Astrocyte (in vitro differentiated cells and primary cell): ENCODE results near the gene IMPDH1. TPM values are rescaled to one million over a fixed set of nuclear protein-coding genes. Genes with fewer than 3 reads are reported as not detected.

Source experiments
- DNase-seq: peaks from one replicate; pipeline ENCODE4 v3.0.0-alpha.2; 2010; ENCODE audit warnings: low read depth
- FAIRE-seq: peaks from 2 replicates; lab custom pipeline; 2011; peaks lifted over from hg19 to GRCh38; lab: Jason Lieb, UNC
- H2AFZ ChIP-seq: 2 replicates; pipeline ENCODE4 v1.6.0; 2012; ENCODE audit warnings: low read depth, low read length, inconsistent platforms
- H3K27ac ChIP-seq: 2 replicates; pipeline ENCODE4 v1.5.1; 2011; ENCODE audit warnings: low read depth, low read length, inconsistent platforms
- H3K27me3 ChIP-seq: 2 replicates; pipeline ENCODE4 v1.6.0; 2011; ENCODE audit warnings: low read length, inconsistent platforms; ENCODE audit not compliant: insufficient read depth
- H3K36me3 ChIP-seq: 2 replicates; pipeline ENCODE4 v1.5.1; 2011; ENCODE audit warnings: low read length, inconsistent platforms; ENCODE audit not compliant: insufficient read depth
- H3K4me1 ChIP-seq: 2 replicates; pipeline ENCODE4 v1.5.1; 2011; ENCODE audit warnings: low read length, inconsistent platforms; ENCODE audit not compliant: insufficient read depth
- H3K4me2 ChIP-seq: 2 replicates; pipeline ENCODE4 v1.6.0; 2012; ENCODE audit warnings: low read length, inconsistent platforms
- H3K4me3 ChIP-seq: 2 replicates; pipeline ENCODE4 v1.5.1; 2011; ENCODE audit warnings: low read depth, mild to moderate bottlenecking, low read length, inconsistent platforms; ENCODE audit not compliant: insufficient read depth
- H3K79me2 ChIP-seq: 2 replicates; pipeline ENCODE4 v1.6.0; 2012; ENCODE audit warnings: mild to moderate bottlenecking, low read length, inconsistent platforms; ENCODE audit not compliant: insufficient read depth
- H3K9ac ChIP-seq: 2 replicates; pipeline ENCODE4 v1.6.0; 2012; ENCODE audit warnings: mild to moderate bottlenecking, low read length, inconsistent platforms
- H3K9me3 ChIP-seq: 2 replicates; pipeline ENCODE4 v1.5.1; 2012; ENCODE audit warnings: low read depth, mild to moderate bottlenecking, low read length, inconsistent platforms; ENCODE audit not compliant: insufficient read depth
- H4K20me1 ChIP-seq: 2 replicates; pipeline ENCODE4 v1.6.0; 2012; ENCODE audit warnings: low read length, inconsistent platforms; ENCODE audit not compliant: insufficient read depth
- H3K27ac Mint-ChIP-seq: one replicate; pipeline ENCODE4 v1.8.0; 2021; ENCODE audit warnings: mild to moderate bottlenecking, mixed read lengths; ENCODE audit not compliant: unreplicated experiment
- H3K27me3 Mint-ChIP-seq: one replicate; pipeline ENCODE4 v1.8.0; 2021; ENCODE audit warnings: low read depth, mixed read lengths; ENCODE audit not compliant: unreplicated experiment
- H3K36me3 Mint-ChIP-seq: one replicate; pipeline ENCODE4 v1.8.0; 2021; ENCODE audit warnings: low read depth, mixed read lengths; ENCODE audit not compliant: unreplicated experiment
- H3K4me1 Mint-ChIP-seq: one replicate; pipeline ENCODE4 v1.8.0; 2021; ENCODE audit warnings: low read depth, mixed read lengths; ENCODE audit not compliant: unreplicated experiment
- H3K4me3 Mint-ChIP-seq: one replicate; pipeline ENCODE4 v1.8.0; 2021; ENCODE audit warnings: mild to moderate bottlenecking, moderate library complexity, mixed read lengths; ENCODE audit not compliant: unreplicated experiment
- H3K9me3 Mint-ChIP-seq: one replicate; pipeline ENCODE4 v1.8.0; 2021; ENCODE audit warnings: mild to moderate bottlenecking, mixed read lengths; ENCODE audit not compliant: unreplicated experiment
- CTCF ChIP-seq: IDR thresholded peaks from 2 replicates; pipeline ENCODE4 v1.5.1; 2011; ENCODE audit warnings: low read depth, mild to moderate bottlenecking, inconsistent platforms, low read length, moderate library complexity; ENCODE audit not compliant: insufficient read depth
- EZH2 ChIP-seq: IDR thresholded peaks from 2 replicates; pipeline ENCODE4 v1.6.1; 2012; ENCODE audit warnings: mild to moderate bottlenecking, low read length, inconsistent platforms; ENCODE audit not compliant: insufficient read depth
- total RNA-seq: library from RNA; stranded (reverse); gene quantifications from 2 replicates; pipeline ENCODE4 v1.2.1, GENCODE V29; 2021

IMPDH1 gene
- total RNA-seq, 1 donor from 2014 or later, result 43.9 TPM

GRCh38 chr7:128398016-128398840 is 11.6 kb downstream of the IMPDH1 start:
- Mint-ChIP-seq H3K4me3 (no peak overlapping the region), H3K4me1 (peaks cover 2% of the 10 kb centered on the region), H3K27ac (no peak overlapping the region), H3K36me3 (peaks cover 15% of the 10 kb centered on the region), H3K27me3 (peaks cover 15% of the 10 kb centered on the region), H3K9me3 (no peaks in the 10 kb centered on the region)
- H3K27ac ChIP-seq, result no peak overlapping the region
- H4K20me1 ChIP-seq, result peaks cover 41% of the 10 kb centered on the region
- H3K4me1 ChIP-seq, result no peaks in the 10 kb centered on the region
- H3K9ac ChIP-seq, result no peak overlapping the region
- H3K79me2 ChIP-seq, result peaks cover 6% of the 10 kb centered on the region
- FAIRE-seq (no peak), DNase-seq (no peak)
- no peaks in the 10 kb centered on the region for H3K9me3 ChIP-seq
- no peak overlapping the region for H3K4me3 ChIP-seq
- no peak overlapping the region for H3K4me2 ChIP-seq
- H3K27me3 ChIP-seq, result no peaks in the 10 kb centered on the region
- H2AFZ ChIP-seq, result no peak overlapping the region
- H3K36me3 ChIP-seq, result peaks cover 30% of the 10 kb centered on the region
- TF ChIP-seq CTCF (peak; percentile 86), EZH2 (no peak)

- no peak for TF ChIP-seq EZH2
- TF ChIP-seq CTCF, result no peak
- Histone ChIP-seq H3K4me2 (no peak overlapping the region), H3K9me3 (no peaks in the 10 kb centered on the region), H3K27me3 (no peaks in the 10 kb centered on the region), H3K4me3 (no peak overlapping the region), H3K9ac (no peak overlapping the region), H4K20me1 (peaks cover 23% of the 10 kb centered on the region), H3K4me1 (no peaks in the 10 kb centered on the region), H3K36me3 (peaks cover 26% of the 10 kb centered on the region), H2AFZ (no peak overlapping the region), H3K79me2 (no peaks in the 10 kb centered on the region), H3K27ac (no peak overlapping the region)
- Mint-ChIP-seq H3K27me3 (peaks cover 7% of the 10 kb centered on the region), H3K36me3 (peaks cover 14% of the 10 kb centered on the region), H3K4me3 (no peak overlapping the region), H3K9me3 (no peaks in the 10 kb centered on the region), H3K4me1 (no peaks in the 10 kb centered on the region), H3K27ac (no peak overlapping the region)
- no peak for FAIRE-seq
- no peak for DNase-seq
Measured at GRCh38 chr7:128396357-128396756, 13.4 kb downstream of the IMPDH1 start.

GRCh38 chr7:128395748-128396147 is 14.0 kb downstream of the IMPDH1 start:
- H4K20me1 ChIP-seq, result peaks cover 17% of the 10 kb centered on the region
- H3K79me2 ChIP-seq, result no peaks in the 10 kb centered on the region
- H3K27ac ChIP-seq, result no peak overlapping the region
- H2AFZ ChIP-seq, result no peak overlapping the region
- H3K4me3 Mint-ChIP-seq, result no peak overlapping the region
- no peaks in the 10 kb centered on the region for H3K9me3 ChIP-seq
- H3K4me3 ChIP-seq, result no peak overlapping the region
- no peak for FAIRE-seq
- peaks cover 7% of the 10 kb centered on the region for H3K27me3 Mint-ChIP-seq
- no peaks in the 10 kb centered on the region for H3K27me3 ChIP-seq
- H3K27ac Mint-ChIP-seq, result no peak overlapping the region
- H3K4me1 Mint-ChIP-seq, result no peaks in the 10 kb centered on the region
- no peak overlapping the region for H3K9ac ChIP-seq
- no peak for DNase-seq
- H3K36me3 Mint-ChIP-seq, result peaks cover 14% of the 10 kb centered on the region
- H3K9me3 Mint-ChIP-seq, result no peaks in the 10 kb centered on the region
- TF ChIP-seq EZH2, result no peak
- TF ChIP-seq CTCF, result no peak
- H3K4me2 ChIP-seq, result no peak overlapping the region
- H3K36me3 ChIP-seq, result peaks cover 26% of the 10 kb centered on the region
- no peaks in the 10 kb centered on the region for H3K4me1 ChIP-seq
